ENCODE results near the gene PLOD2.

DNA sequence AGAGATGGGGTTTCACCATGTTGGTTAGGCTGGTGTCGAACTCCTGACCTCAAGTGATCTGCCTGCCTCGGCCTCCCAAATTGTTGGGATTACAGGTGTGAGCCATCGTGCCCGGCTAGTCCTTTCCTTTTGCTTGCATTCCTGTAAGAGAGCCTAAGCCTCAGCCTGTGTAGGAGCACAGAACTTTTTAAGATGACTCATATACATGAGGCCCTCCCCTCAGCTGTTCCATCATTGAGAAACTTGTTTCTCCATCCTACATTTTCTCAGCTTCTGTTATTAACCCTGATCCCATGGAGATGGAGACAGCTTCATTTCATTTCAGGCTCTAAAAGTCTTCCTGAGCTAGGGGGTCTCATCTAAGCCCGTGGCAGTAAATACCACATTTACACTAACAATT lies 123.3 kb downstream of the PLOD2 start:
- TF ChIP-seq, protein P1, sequence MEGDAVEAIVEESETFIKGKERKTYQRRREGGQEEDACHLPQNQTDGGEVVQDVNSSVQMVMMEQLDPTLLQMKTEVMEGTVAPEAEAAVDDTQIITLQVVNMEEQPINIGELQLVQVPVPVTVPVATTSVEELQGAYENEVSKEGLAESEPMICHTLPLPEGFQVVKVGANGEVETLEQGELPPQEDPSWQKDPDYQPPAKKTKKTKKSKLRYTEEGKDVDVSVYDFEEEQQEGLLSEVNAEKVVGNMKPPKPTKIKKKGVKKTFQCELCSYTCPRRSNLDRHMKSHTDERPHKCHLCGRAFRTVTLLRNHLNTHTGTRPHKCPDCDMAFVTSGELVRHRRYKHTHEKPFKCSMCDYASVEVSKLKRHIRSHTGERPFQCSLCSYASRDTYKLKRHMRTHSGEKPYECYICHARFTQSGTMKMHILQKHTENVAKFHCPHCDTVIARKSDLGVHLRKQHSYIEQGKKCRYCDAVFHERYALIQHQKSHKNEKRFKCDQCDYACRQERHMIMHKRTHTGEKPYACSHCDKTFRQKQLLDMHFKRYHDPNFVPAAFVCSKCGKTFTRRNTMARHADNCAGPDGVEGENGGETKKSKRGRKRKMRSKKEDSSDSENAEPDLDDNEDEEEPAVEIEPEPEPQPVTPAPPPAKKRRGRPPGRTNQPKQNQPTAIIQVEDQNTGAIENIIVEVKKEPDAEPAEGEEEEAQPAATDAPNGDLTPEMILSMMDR (conservative IDR thresholded peaks at IDR 0.05; ENCODE audit: low read length), result no peak
- no peak for TF ChIP-seq EZH2phosphoT487 (IDR thresholded peaks at IDR 0.05; ENCODE audit: borderline replicate concordance, low read depth, low read length)

Measured in OCI-LY7 (cell line).